RWPE2 (cell line): ENCODE measurements around the gene KLHL36.
A peak's percentile ranks its signal among the peaks of the same experiment; 100 is the strongest.

Experiments used
- ATAC-seq: fragments of 200-7000 bp; cut with Tn5 transposase; 3 replicates; pipeline ENCODE4 v1.9.1; 2021; ENCODE audit warnings: low read depth
- DNase-seq: peaks from one replicate; pipeline ENCODE4 v3.0.0-alpha.2; 2020; ENCODE audit warnings: low spot score
- H3K27ac ChIP-seq: fragments of 450-650 bp; 2 replicates; pipeline ENCODE4 v1.5.1; 2017; ENCODE audit warnings: mild to moderate bottlenecking; ENCODE audit not compliant: poor library complexity, severe bottlenecking
- H3K27me3 ChIP-seq: fragments of 250-450 bp; sonication (Bioruptor Pico); 2 replicates; pipeline ENCODE4 v1.5.1; 2021; ENCODE audit warnings: mild to moderate bottlenecking, moderate library complexity; ENCODE audit not compliant: insufficient read depth, poor library complexity, severe bottlenecking
- H3K36me3 ChIP-seq: fragments of 250-450 bp; sonication (Bioruptor Pico); 2 replicates; pipeline ENCODE4 v1.5.1; 2020; ENCODE audit warnings: low read depth, mild to moderate bottlenecking, moderate library complexity
- H3K4me1 ChIP-seq: fragments of 250-450 bp; sonication (Bioruptor Pico); 2 replicates; pipeline ENCODE4 v1.5.1; 2021; ENCODE audit warnings: mild to moderate bottlenecking, moderate library complexity; ENCODE audit not compliant: insufficient read depth, poor library complexity, severe bottlenecking
- H3K4me3 ChIP-seq: fragments of 250-450 bp; sonication (Bioruptor Pico); 2 replicates; pipeline ENCODE4 v1.5.1; 2021; ENCODE audit warnings: mild to moderate bottlenecking, moderate library complexity; ENCODE audit not compliant: severe bottlenecking
- H3K9me3 ChIP-seq: fragments of 250-450 bp; sonication (Bioruptor Pico); 2 replicates; pipeline ENCODE4 v1.5.1; 2021; ENCODE audit warnings: mild to moderate bottlenecking, moderate library complexity; ENCODE audit not compliant: severe bottlenecking
- CTCF ChIP-seq: fragments of 450-650 bp; IDR thresholded peaks from one replicate; pipeline ENCODE4 v1.5.1; 2017; ENCODE audit warnings: mild to moderate bottlenecking, moderate library complexity; ENCODE audit not compliant: poor library complexity, severe bottlenecking

KLHL36 gene

GRCh38 chr16:84672276-84673202 is 24.2 kb downstream of the KLHL36 start:
- Histone ChIP-seq H3K4me3 (no peak overlapping the region), H3K27me3 (no peaks in the 10 kb centered on the region), H3K36me3 (no peaks in the 10 kb centered on the region), H3K4me1 (peaks cover 17% of the 10 kb centered on the region), H3K9me3 (no peaks in the 10 kb centered on the region), H3K27ac (peak overlapping the region; percentile 3)
- no peak for DNase-seq
- TF ChIP-seq CTCF = peak; percentile 91
- ATAC-seq = peak; percentile 37

GRCh38 chr16:84673203-84673535 is 24.9 kb downstream of the KLHL36 start:
- H3K4me3 ChIP-seq = no peak overlapping the region
- DNase-seq = peak; percentile 90
- H3K4me1 ChIP-seq = peaks cover 17% of the 10 kb centered on the region
- TF ChIP-seq CTCF = no peak
- no peaks in the 10 kb centered on the region for H3K9me3 ChIP-seq
- no peaks in the 10 kb centered on the region for H3K36me3 ChIP-seq
- no peaks in the 10 kb centered on the region for H3K27me3 ChIP-seq
- peak; percentile 98 for ATAC-seq
- peak overlapping the region; percentile 3 for H3K27ac ChIP-seq

- Histone ChIP-seq H3K27me3 (no peaks in the 10 kb centered on the region), H3K4me3 (no peak overlapping the region), H3K36me3 (no peaks in the 10 kb centered on the region), H3K9me3 (no peaks in the 10 kb centered on the region), H3K27ac (peak overlapping the region; percentile 3), H3K4me1 (peaks cover 17% of the 10 kb centered on the region)
- no peak for DNase-seq
- no peak for TF ChIP-seq CTCF
- no peak; the same call in 2 of the 3 replicates for ATAC-seq
Observed at GRCh38 chr16:84673561-84673960, 25.2 kb downstream of the KLHL36 start.

- Histone ChIP-seq H3K4me1 (peaks cover 17% of the 10 kb centered on the region), H3K4me3 (no peak overlapping the region), H3K27me3 (no peaks in the 10 kb centered on the region), H3K9me3 (no peaks in the 10 kb centered on the region), H3K27ac (no peak overlapping the region), H3K36me3 (no peaks in the 10 kb centered on the region)
- no peak for TF ChIP-seq CTCF
- DNase-seq (no peak), ATAC-seq (no peak)
Observed at GRCh38 chr16:84675423-84675822, 27.1 kb downstream of the KLHL36 start.

- no peaks in the 10 kb centered on the region for H3K27me3 ChIP-seq
- H3K27ac ChIP-seq = no peak overlapping the region
- DNase-seq (no peak), ATAC-seq (no peak)
- no peak overlapping the region for H3K4me3 ChIP-seq
- peaks cover 17% of the 10 kb centered on the region for H3K4me1 ChIP-seq
- TF ChIP-seq CTCF = no peak
- no peaks in the 10 kb centered on the region for H3K36me3 ChIP-seq
- H3K9me3 ChIP-seq = no peaks in the 10 kb centered on the region
Observed at GRCh38 chr16:84675884-84676283, 27.6 kb downstream of the KLHL36 start.
